Eye (tissue), 1 donor: Measurements from ENCODE around the gene RTP5.
A peak's percentile ranks its signal among the peaks of the same experiment; 100 is the strongest.
"Not testable (repeated sequence)": the region's sequence is repeated elsewhere in the genome, so short reads cannot be mapped to it uniquely, and the experiment has no call there.

Source experiments
- DNase-seq: peaks from one replicate; pipeline ENCODE4 v3.0.0-alpha.2; 2015

Gene RTP5

GRCh38 chr2:241869087-241869961 lies at the start of gene RTP5:
Gene RTP5 (plus strand): TSS chr2:241869729. CDS start chr2:241869757, 28 bp downstream.
- no peak for DNase-seq

- not testable (repeated sequence) for DNase-seq
These were observed 49.4 kb upstream of the RTP5 start for GRCh38 chr2:241819947-241820624.

GRCh38 chr2:241820625-241821384 lies 48.7 kb upstream of the RTP5 start:
- no peak for DNase-seq

- DNase-seq: no peak
These were observed 47.9 kb upstream of the RTP5 start for GRCh38 chr2:241821460-241822263.

GRCh38 chr2:241822264-241822623 lies 47.3 kb upstream of the RTP5 start:
- no peak for DNase-seq

GRCh38 chr2:241823531-241824437 lies 45.7 kb upstream of the RTP5 start:
- peak; percentile 88 for DNase-seq

GRCh38 chr2:241827394-241827793 lies 42.1 kb upstream of the RTP5 start:
- DNase-seq: no peak

GRCh38 chr2:241833101-241833663 lies 36.3 kb upstream of the RTP5 start:
- DNase-seq: no peak

GRCh38 chr2:241833756-241834526 lies 35.6 kb upstream of the RTP5 start:
- not testable (repeated sequence) for DNase-seq

GRCh38 chr2:241834527-241835210 lies 34.9 kb upstream of the RTP5 start:
- DNase-seq: no peak

- DNase-seq: no peak
These were observed 33.9 kb upstream of the RTP5 start for GRCh38 chr2:241835611-241836010.

GRCh38 chr2:241836292-241836691 lies 33.2 kb upstream of the RTP5 start:
- no peak for DNase-seq

GRCh38 chr2:241837197-241837965 lies 32.1 kb upstream of the RTP5 start:
- no peak for DNase-seq

- DNase-seq: no peak
These were observed 28.1 kb upstream of the RTP5 start for GRCh38 chr2:241841181-241842066.

- no peak for DNase-seq
These were observed 27.5 kb upstream of the RTP5 start for GRCh38 chr2:241842067-241842415.

- DNase-seq: no peak
These were observed 26.8 kb upstream of the RTP5 start for GRCh38 chr2:241842620-241843211.

GRCh38 chr2:241843321-241844065 lies 26.0 kb upstream of the RTP5 start:
- DNase-seq: no peak
